GM18526 (cell line): ENCODE results near the gene SPDYE3.

Experiments
- POLR2A ChIP-seq: IDR thresholded peaks from 3 replicates; pipeline ENCODE4 v1.6.1; 2011; ENCODE audit not compliant: insufficient read length; ENCODE audit errors: extremely low read depth

SPDYE3 gene

DNA sequence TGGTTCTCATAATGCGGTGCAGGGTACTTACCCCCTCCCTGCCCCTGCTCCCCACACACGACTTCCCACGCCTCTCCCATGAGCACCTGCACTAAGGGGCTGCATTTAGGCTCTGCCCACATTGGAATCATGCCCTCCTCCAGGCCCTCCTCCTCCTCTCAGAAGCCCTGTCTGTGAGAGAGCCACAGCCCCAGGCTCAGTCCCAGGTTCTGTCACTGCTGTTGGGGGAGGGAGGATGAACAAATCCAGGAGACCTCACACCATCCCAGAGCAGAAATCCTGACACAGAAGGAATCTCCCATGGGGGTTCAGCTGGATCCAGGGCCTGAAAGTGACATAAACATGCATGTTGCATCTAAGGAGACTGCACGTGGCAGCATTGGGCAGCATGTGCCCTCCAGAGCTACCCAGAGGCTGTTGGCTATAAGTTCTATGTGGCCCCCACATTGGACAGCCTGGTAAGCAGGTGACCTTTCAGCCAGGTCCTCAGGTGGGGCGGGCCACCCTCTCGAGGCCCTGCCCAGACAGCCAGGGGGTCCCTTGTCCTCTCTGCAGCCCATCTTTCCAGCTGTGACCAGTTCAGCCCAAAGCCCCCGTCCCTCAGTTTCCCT, 64.2 kb downstream of the SPDYE3 start:
- TF ChIP-seq POLR2A, result no peak
